Stimulated activated memory B cell treated with anti-CD40 and anti-IgM and Interleukin-4, amounts not matched to agents 10 μg/mL and 1 μg/mL and 100 μg/mL, for 72 hours (primary cell): ENCODE measurements around the gene FBXO30.

ENCODE experiments used
- ATAC-seq: fragments of 150-1000 bp; cut with Tn5 transposase; 2 replicates; pipeline ENCODE4 v1.10.0; 2021
- H3K27ac Mint-ChIP-seq: one replicate; pipeline ENCODE4 v1.8.0; 2022; ENCODE audit warnings: mild to moderate bottlenecking, mixed read lengths
- H3K27me3 Mint-ChIP-seq: one replicate; pipeline ENCODE4 v1.8.0; 2022; ENCODE audit warnings: mixed read lengths
- H3K36me3 Mint-ChIP-seq: one replicate; pipeline ENCODE4 v1.8.0; 2022; ENCODE audit warnings: mixed read lengths
- H3K4me1 Mint-ChIP-seq: one replicate; pipeline ENCODE4 v1.8.0; 2022; ENCODE audit warnings: mixed read lengths
- H3K4me3 Mint-ChIP-seq: one replicate; pipeline ENCODE4 v1.8.0; 2022; ENCODE audit warnings: mild to moderate bottlenecking, moderate library complexity, mixed read lengths
- H3K9me3 Mint-ChIP-seq: one replicate; pipeline ENCODE4 v1.8.0; 2022; ENCODE audit warnings: mixed read lengths

Gene FBXO30

GRCh38 chr6:145802141-145802540 lies 12.5 kb downstream of the FBXO30 start:
- Mint-ChIP-seq H3K9me3 (no peaks in the 10 kb centered on the region), H3K4me1 (peaks cover 22% of the 10 kb centered on the region), H3K36me3 (peaks cover 60% of the 10 kb centered on the region), H3K27me3 (no peaks in the 10 kb centered on the region), H3K27ac (no peak overlapping the region), H3K4me3 (no peak overlapping the region)
- no peak for ATAC-seq

- peaks cover 18% of the 10 kb centered on the region for H3K4me1 Mint-ChIP-seq
- H3K9me3 Mint-ChIP-seq = no peaks in the 10 kb centered on the region
- H3K27me3 Mint-ChIP-seq = no peaks in the 10 kb centered on the region
- no peak for ATAC-seq
- peaks cover 56% of the 10 kb centered on the region for H3K36me3 Mint-ChIP-seq
- no peak overlapping the region for H3K27ac Mint-ChIP-seq
- no peak overlapping the region for H3K4me3 Mint-ChIP-seq
Measured at GRCh38 chr6:145801021-145801420, 13.6 kb downstream of the FBXO30 start.

GRCh38 chr6:145798530-145798929 lies 16.1 kb downstream of the FBXO30 start:
- Mint-ChIP-seq H3K27me3 (no peaks in the 10 kb centered on the region), H3K36me3 (peaks cover 31% of the 10 kb centered on the region), H3K4me1 (peaks cover 18% of the 10 kb centered on the region), H3K9me3 (no peaks in the 10 kb centered on the region), H3K4me3 (no peak overlapping the region), H3K27ac (no peak overlapping the region)
- ATAC-seq = no peak

DNA sequence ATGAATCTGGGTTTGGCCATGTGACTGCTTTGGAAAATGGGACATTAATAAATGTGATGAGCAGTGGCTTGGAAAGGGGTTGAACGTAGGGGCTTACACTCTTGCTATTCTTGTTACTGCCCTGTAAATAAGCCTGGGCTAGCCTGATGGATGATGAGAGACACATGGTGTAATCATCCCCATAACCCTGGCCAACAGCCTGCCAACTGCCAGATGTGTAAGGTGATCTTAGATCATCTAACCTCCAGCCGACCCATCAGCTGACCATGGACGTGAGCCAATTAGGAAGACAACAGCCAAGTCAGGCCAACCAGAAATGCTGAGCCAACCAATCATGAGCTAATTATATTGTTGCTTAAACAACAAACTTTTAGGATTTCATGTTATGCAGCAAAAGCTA lies 25.2 kb downstream of the FBXO30 start:
- no peaks in the 10 kb centered on the region for H3K4me1 Mint-ChIP-seq
- no peak for ATAC-seq
- no peak overlapping the region for H3K4me3 Mint-ChIP-seq
- no peaks in the 10 kb centered on the region for H3K27me3 Mint-ChIP-seq
- no peak overlapping the region for H3K27ac Mint-ChIP-seq
- H3K9me3 Mint-ChIP-seq = peaks cover 16% of the 10 kb centered on the region
- H3K36me3 Mint-ChIP-seq = peaks cover 45% of the 10 kb centered on the region

DNA sequence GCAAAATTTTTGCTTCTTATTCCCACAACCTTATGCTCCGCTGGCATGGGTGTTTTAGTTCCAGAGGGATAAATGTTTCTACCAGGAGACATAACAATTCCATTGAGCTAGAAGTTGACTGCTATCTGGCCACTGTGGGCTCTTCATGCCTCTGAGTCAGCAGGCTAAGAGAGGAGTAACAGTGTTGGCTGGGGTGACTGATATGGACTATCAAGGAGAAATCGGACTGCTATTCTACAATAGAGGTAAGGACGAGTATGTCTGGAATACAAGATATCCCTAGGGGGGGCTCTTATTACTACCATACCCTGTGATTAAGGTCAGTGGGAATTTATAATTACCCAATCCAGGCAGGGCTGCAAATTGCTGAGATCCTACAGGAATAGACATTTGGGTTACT lies 26.9 kb downstream of the FBXO30 start:
- Mint-ChIP-seq H3K27me3 (no peaks in the 10 kb centered on the region), H3K4me3 (no peak overlapping the region), H3K36me3 (peaks cover 45% of the 10 kb centered on the region), H3K9me3 (peaks cover 19% of the 10 kb centered on the region), H3K27ac (no peak overlapping the region), H3K4me1 (no peaks in the 10 kb centered on the region)
- ATAC-seq = no peak

GRCh38 chr6:145784683-145785082 lies 29.9 kb downstream of the FBXO30 start:
- Mint-ChIP-seq H3K36me3 (peaks cover 21% of the 10 kb centered on the region), H3K27me3 (no peaks in the 10 kb centered on the region), H3K4me1 (no peaks in the 10 kb centered on the region), H3K4me3 (no peak overlapping the region), H3K27ac (no peak overlapping the region), H3K9me3 (peaks cover 3% of the 10 kb centered on the region)
- ATAC-seq = no peak

- Mint-ChIP-seq H3K9me3 (peaks cover 3% of the 10 kb centered on the region), H3K27me3 (no peaks in the 10 kb centered on the region), H3K4me1 (no peaks in the 10 kb centered on the region), H3K4me3 (no peak overlapping the region), H3K36me3 (peaks cover 19% of the 10 kb centered on the region), H3K27ac (no peak overlapping the region)
- ATAC-seq = no peak
Measured at GRCh38 chr6:145783796-145784195, 30.8 kb downstream of the FBXO30 start.

GRCh38 chr6:145772846-145773245 lies 41.7 kb downstream of the FBXO30 start:
- no peaks in the 10 kb centered on the region for H3K4me1 Mint-ChIP-seq
- H3K4me3 Mint-ChIP-seq = no peak overlapping the region
- no peaks in the 10 kb centered on the region for H3K9me3 Mint-ChIP-seq
- ATAC-seq = no peak
- no peak overlapping the region for H3K27ac Mint-ChIP-seq
- H3K27me3 Mint-ChIP-seq = no peaks in the 10 kb centered on the region
- H3K36me3 Mint-ChIP-seq = no peaks in the 10 kb centered on the region

GRCh38 chr6:145765449-145765848 lies 49.1 kb downstream of the FBXO30 start:
- ATAC-seq = no peak
- H3K27ac Mint-ChIP-seq = no peak overlapping the region
- no peaks in the 10 kb centered on the region for H3K4me1 Mint-ChIP-seq
- H3K27me3 Mint-ChIP-seq = no peaks in the 10 kb centered on the region
- peaks cover 4% of the 10 kb centered on the region for H3K9me3 Mint-ChIP-seq
- no peak overlapping the region for H3K4me3 Mint-ChIP-seq
- H3K36me3 Mint-ChIP-seq = no peaks in the 10 kb centered on the region

GRCh38 chr6:145763742-145764141 lies 50.9 kb downstream of the FBXO30 start:
- Mint-ChIP-seq H3K4me1 (no peaks in the 10 kb centered on the region), H3K36me3 (no peaks in the 10 kb centered on the region), H3K9me3 (peaks cover 4% of the 10 kb centered on the region), H3K27ac (no peak overlapping the region), H3K27me3 (no peaks in the 10 kb centered on the region), H3K4me3 (no peak overlapping the region)
- ATAC-seq = no peak

DNA sequence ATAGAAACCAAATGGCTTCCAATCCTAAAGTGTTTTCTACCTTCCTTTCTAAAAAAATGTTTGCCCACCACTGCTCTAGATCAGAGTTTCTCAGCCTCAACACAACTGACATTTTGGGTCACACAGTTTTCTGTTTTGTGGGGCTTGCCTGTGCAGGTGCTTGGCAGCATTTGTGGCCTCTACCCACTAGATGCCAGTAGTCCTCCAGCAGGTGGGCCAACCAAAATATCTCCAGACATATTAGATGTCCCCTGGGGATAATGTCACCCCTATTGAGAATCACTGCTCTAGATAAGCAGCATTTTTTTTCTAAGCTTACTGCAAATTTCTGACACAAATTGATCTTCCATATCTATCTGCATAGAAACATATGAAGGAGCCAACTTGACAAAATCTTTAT lies 53.0 kb downstream of the FBXO30 start:
- ATAC-seq = peak; percentile 56
- no peaks in the 10 kb centered on the region for H3K27me3 Mint-ChIP-seq
- H3K9me3 Mint-ChIP-seq = peaks cover 4% of the 10 kb centered on the region
- no peak overlapping the region for H3K27ac Mint-ChIP-seq
- H3K4me3 Mint-ChIP-seq = no peak overlapping the region
- H3K4me1 Mint-ChIP-seq = no peaks in the 10 kb centered on the region
- no peaks in the 10 kb centered on the region for H3K36me3 Mint-ChIP-seq

- Mint-ChIP-seq H3K4me3 (no peak overlapping the region), H3K27ac (no peak overlapping the region), H3K27me3 (no peaks in the 10 kb centered on the region), H3K9me3 (no peaks in the 10 kb centered on the region), H3K36me3 (no peaks in the 10 kb centered on the region), H3K4me1 (no peaks in the 10 kb centered on the region)
- no peak for ATAC-seq
Measured at GRCh38 chr6:145758113-145758512, 56.5 kb downstream of the FBXO30 start.

- no peak for ATAC-seq
- H3K4me3 Mint-ChIP-seq = no peak overlapping the region
- H3K4me1 Mint-ChIP-seq = no peaks in the 10 kb centered on the region
- no peaks in the 10 kb centered on the region for H3K36me3 Mint-ChIP-seq
- H3K27me3 Mint-ChIP-seq = no peaks in the 10 kb centered on the region
- H3K9me3 Mint-ChIP-seq = no peaks in the 10 kb centered on the region
- no peak overlapping the region for H3K27ac Mint-ChIP-seq
Measured at GRCh38 chr6:145756170-145756662, 58.4 kb downstream of the FBXO30 start.

DNA sequence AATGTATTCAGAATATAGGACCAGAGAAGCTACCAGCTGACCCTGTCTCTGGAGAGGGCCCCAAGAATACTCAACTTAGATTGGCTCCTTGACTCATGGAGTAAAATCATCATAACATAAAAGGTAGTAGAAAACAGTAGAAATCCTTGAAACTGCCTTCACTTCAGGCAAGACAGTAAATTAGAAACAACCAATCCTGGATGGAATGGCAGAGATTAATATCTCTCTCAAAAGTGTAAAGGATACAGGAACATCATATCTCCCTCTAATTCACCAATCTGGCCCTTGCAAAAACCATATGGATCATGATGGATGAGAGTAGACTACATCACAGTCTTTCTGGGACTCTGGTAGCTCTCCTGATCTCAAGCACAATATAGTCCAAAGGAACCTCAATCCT lies 58.9 kb downstream of the FBXO30 start:
- no peak for ATAC-seq
- Mint-ChIP-seq H3K9me3 (no peaks in the 10 kb centered on the region), H3K4me3 (no peak overlapping the region), H3K36me3 (no peaks in the 10 kb centered on the region), H3K27ac (no peak overlapping the region), H3K27me3 (no peaks in the 10 kb centered on the region), H3K4me1 (no peaks in the 10 kb centered on the region)

DNA sequence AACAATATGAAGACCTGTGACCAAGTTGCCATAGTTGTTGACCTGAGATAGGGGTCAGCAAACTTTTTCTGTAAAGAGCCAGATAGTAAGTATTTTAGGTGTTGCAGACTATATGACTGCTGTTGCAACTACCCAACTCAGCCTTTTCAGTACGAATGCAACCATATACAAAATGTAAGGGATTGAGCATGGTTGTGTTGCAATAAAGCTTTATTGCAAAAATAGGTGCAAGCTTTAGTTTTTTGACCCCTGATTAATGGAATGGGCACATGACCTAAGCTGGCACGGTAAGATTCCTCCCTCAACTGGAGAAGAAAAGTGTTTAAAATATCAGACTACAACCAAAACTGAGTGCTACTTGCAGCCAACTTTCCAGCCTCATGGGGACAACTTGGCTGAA lies 62.0 kb downstream of the FBXO30 start:
- no peaks in the 10 kb centered on the region for H3K27me3 Mint-ChIP-seq
- H3K9me3 Mint-ChIP-seq = no peaks in the 10 kb centered on the region

GRCh38 chr6:145749632-145750031 lies 65.0 kb downstream of the FBXO30 start:
- Mint-ChIP-seq H3K4me1 (peaks cover 6% of the 10 kb centered on the region), H3K27me3 (no peaks in the 10 kb centered on the region), H3K36me3 (no peaks in the 10 kb centered on the region), H3K4me3 (no peak overlapping the region), H3K27ac (no peak overlapping the region), H3K9me3 (no peaks in the 10 kb centered on the region)
- ATAC-seq = no peak

More for the DNA sequence above, 62.0 kb downstream of the FBXO30 start:
- Mint-ChIP-seq H3K4me1 (peaks cover 6% of the 10 kb centered on the region), H3K4me3 (no peak overlapping the region), H3K36me3 (no peaks in the 10 kb centered on the region), H3K27ac (no peak overlapping the region)
- ATAC-seq = no peak

DNA sequence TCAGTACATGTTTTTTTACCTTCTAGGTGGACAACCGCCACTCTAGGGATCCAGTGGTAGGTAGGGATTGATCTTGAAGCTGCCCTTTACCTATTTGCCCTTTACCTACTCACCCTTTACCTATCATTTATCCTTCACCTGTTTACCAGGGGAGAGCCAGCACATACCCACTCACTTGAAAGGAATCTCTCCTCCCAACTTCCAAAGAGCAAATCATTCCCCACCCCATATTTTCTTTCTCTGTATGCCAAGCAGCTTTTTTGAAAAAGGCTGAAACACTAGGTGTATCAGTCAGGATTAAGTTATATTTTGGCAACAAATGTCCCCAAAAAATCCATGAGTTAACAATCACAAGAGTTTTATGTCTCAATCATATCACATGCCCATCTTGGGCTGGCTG lies 68.7 kb downstream of the FBXO30 start:
- Mint-ChIP-seq H3K36me3 (no peaks in the 10 kb centered on the region), H3K4me3 (no peak overlapping the region), H3K27me3 (no peaks in the 10 kb centered on the region), H3K9me3 (no peaks in the 10 kb centered on the region), H3K4me1 (peaks cover 6% of the 10 kb centered on the region), H3K27ac (no peak overlapping the region)
- no peak for ATAC-seq
